NCI-H1930 (cell line): Measurements from ENCODE around the gene GNPAT.
"Not testable (repeated sequence)": the region's sequence is repeated elsewhere in the genome, so short reads cannot be mapped to it uniquely, and the experiment has no call there.

Experiments used
- DNase-seq, 2 experiments: peaks; one replicate each; lab custom pipeline; 2025; lab: John Stamatoyannopoulos, UW

The GNPAT gene

DNA sequence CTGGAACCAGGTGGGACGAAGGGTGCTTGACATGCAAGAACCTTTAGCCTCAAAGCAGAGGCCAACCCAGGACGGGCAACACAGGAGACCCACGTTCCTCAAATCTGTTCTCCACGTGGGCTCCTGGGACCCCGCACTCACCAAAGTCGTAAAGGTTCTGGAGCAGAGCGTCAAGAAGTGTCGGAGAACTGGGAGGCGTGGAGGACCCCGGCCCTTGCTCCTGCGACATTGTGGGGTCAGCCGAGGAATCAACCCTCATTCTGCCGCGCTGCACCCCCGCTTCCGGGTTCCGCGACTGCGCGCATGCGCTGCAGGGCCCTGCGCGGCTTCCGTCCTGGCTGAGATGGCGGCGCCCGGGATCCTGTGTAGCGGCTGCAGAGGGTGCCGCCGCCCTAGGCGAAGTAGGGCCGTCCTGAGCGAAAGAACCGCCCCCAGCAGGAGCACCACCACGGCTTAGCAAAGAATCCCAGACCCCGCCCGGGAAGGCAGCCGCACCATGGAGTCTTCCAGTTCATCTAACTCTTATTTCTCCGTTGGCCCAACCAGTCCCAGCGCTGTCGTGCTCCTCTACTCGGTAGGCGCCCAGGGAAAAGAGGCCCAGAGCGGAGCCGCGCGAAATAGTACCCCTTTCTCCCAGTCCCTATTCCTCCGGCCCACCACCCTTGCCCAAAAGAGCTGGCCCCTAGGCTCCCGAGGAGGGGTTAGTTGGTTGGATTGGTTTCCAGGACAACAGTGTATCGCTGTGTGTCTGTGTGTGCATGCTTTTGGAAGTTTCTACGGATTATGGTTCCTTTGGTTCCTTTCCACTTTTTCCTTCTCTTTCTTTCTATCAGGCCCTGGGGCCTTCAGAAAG is at the start of gene GNPAT:
Gene GNPAT (plus strand): TSS at position 330 of the 853 bp plus-strand sequence. CDS start 167 bp downstream, at position 497.
- peak; percentile 71 to 85 for DNase-seq

GRCh38 chr1:231192620-231193163 is 48.3 kb upstream of the GNPAT start:
- DNase-seq: no peak

- DNase-seq: no peak
Measured at GRCh38 chr1:231193710-231194340, 47.2 kb upstream of the GNPAT start.

DNA sequence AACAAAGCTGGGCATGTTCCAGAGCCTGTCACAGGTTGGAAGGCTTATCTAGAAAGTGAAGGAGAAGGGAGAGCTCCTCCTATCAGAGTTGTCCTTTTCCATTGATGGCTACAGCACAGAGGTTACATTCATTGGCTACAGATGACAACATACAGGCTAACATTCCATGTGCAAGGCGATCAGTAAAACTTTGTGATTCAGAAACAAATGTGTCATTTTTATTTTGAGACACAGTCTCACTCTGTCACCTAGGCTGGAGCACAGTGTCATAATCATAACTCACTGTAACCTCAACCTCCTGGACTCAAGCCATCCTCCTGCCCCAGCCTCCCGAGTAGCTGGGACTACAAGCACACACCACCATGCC is 46.6 kb upstream of the GNPAT start:
- DNase-seq: no peak

DNA sequence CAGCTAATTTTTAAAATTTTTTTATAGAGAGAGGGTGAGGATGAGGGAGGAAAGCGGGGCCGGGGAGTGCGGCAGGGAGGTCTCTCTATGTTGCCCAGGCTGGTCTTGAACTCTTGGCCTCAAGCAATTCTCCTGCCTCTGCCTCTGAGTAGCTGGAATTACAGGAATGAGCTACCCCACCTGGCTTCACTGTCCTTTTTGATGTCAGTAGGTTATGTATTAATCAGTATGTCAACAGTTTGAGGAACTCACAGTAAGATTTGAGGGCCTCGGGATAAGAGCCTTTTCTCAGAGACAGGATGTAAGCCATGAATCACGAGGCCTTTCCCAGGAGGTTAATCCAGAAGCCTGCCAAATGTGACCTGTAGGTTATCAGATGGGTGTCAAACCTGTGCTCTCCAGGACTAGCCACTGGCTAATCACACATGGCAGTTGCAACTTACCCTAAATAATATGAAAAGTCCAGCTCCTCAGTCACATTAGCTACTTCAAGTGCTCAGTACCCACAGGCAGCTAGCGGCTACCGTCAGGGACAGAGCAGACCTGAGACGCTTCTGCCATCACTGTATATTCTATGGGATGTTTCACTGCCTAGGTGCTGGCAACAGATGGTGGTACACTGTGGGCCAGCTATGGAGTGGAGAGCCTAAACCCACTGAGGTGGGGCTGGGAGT is 46.0 kb upstream of the GNPAT start:
- DNase-seq: no peak

DNA sequence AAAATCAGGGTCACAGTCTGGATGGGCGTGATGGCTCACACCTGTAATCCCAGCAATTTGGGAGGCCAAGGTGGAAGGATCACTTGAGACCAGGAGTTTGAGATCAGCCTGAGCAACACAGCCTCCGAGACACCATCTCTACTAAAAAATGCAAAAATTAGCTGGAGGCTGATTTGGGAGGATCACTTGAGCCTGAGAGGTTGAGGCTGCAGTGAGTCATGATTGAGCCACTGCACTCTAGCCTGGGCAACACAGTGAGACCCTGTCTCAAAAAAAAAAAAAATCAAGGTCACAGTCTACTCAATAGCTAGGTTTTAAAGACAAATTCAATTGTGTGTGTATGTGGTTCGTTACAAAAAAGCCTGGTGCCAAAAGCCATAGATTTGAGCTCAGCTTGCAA is 44.7 kb upstream of the GNPAT start:
- no peak for DNase-seq

DNA sequence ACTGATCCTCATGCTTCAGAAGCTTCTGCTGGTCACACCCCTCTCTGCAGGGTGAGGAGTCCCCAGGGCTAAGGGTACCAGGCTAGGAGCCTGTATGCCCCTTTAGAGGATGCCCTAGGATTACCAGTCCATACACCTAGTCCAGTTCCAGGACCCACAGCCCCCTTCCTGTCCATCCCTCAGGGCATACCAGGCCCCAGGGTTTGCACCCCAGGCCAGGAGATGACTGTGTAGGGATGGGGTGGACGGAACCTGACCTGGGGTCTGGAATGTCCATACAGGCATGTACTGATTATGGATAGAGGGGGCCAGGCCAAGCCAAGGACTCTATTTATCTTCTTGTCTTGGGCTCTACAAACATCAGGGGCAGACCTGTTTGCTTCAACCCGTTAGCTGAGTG is 44.3 kb upstream of the GNPAT start:
- DNase-seq: no peak

DNA sequence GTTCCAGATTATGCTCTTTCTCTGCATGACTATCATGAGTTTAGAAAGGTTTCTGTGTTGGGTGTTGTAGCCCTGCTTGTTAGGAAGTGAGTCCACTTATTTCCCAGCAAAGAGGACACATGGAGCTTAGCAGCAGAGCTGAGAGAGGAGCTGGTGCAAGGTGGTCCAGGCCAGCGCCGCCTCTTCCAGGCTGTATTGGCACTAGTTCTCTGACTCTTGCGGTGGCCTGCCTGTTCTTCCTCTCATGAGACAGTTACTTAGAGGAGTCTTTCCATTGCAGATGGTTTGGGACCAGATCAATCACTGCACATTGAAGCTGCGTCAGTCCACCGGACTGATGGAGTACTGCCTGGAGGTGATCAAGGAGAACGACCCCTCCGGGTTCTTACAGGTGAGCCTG is 41.1 kb upstream of the GNPAT start:
- no peak for DNase-seq

GRCh38 chr1:231200388-231201031 is 40.5 kb upstream of the GNPAT start:
- no peak for DNase-seq

GRCh38 chr1:231201375-231201978 is 39.5 kb upstream of the GNPAT start:
- DNase-seq: no peak

- no peak for DNase-seq
Measured at GRCh38 chr1:231201979-231202633, 38.9 kb upstream of the GNPAT start.

DNA sequence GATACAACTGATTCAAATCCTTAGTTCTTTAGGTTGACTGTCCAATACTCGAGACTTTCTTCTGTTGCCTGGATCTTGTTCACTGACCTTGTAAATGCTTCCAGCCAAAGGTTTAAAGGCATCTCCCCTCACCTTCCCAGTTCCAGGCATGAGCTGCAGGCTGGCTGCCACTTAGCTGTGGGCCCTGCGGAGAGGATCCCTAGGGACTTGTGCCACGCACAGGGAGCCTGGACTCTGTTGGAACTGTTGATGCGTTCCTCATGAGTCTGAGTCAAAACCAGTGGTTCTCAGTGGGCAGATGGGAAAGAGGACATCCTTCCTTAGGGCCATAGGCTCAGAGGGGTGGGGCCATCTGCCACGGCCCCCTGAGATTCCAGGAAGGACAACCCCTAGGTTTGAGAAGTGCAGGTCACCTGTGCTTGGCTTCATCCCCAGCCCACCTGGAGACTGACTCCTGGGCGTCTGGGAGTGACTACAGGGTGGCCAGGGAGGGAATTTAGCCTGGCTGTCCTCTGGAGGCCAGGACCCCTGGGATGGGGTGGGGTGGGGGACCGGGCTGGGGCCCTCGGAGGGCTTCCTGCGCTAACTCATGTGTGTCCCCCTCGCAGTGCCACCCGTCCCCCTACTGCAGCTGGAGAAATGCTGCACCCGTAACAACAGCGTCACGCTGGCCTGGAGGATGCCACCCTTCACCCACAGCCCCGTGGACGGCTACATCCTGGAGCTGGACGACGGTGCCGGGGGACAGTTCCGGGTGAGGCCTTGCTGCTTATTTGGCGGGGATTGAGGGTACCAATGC is 37.6 kb upstream of the GNPAT start:
- DNase-seq: no peak

DNA sequence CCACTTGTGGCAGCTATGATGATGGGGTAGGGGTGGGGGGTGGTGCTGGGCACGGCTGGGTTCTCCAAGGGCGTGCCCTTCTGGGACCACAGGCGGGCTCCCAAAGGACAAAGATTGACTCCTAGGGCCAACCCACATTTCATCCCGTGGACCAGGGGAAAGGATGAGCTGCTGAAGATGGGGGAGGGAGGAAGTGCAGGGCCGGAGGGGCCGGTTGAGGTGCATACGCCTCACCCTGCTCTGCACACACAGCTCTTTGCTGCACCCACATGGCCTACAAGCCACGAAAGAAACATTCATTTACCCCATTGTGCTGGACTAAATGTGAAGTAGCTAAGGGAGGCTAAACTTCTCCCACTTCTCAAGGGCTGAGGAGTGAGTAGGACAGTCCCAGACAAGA is 34.2 kb upstream of the GNPAT start:
- DNase-seq: no peak

- no peak for DNase-seq
Measured at GRCh38 chr1:231207437-231207836, 33.6 kb upstream of the GNPAT start.

DNA sequence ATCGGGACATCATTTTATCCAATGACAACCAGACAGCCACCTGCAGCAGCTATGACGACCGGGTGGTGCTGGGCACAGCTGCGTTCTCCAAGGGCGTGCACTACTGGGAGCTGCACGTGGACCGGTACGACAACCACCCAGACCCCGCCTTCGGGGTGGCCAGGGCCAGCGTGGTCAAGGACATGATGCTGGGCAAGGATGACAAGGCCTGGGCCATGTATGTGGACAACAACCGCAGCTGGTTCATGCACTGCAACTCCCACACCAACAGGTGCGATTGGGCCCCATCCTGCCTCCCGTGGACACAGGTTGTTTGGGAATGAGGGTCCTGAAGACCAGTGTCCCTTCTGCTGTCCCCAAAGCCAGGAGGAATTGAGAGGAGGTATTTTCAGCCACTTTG is 32.0 kb upstream of the GNPAT start:
- no peak for DNase-seq

- DNase-seq: no peak
Measured at GRCh38 chr1:231209531-231209930, 31.5 kb upstream of the GNPAT start.

- DNase-seq: no peak
Measured at GRCh38 chr1:231210126-231210525, 30.9 kb upstream of the GNPAT start.

DNA sequence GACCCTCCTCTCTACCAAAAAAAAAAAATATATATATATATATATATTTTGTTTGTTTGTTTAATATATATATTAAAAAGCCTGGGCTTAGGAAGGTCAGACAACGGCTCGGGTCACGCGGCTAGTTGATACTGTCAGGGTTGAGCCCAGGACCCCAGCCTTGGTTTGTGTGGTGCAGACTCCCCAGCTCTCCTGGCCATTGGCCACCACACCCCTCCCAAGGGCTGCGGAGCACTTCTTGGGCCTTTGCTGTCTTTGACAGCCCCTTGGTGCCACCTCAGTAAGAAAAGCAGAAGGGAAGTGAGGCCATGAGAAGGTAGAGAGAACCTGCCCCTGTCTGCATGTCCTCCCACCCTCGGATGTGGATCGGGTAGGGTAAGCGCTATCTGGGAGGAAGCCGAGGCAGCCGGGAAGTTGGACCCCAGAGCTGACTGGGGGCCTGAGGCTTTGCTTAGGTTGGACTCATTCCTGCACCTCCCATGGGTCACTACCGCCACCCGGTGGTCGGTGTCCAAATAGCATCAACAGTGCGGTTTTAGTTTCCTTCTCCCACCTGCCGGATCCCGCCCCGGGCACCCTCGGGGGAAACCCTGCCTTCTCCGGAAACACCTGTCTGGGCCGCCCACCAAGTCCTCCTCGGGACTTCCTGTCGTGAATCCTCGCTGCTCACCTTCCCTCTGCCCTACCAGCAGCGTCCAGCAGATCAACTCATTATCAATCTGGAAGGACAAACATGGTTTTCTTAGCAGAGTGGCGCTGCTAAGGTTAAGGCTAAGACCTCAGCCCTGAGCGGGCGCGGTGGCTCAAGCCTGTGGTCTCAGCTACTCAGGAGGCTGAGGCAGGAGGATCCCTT is 29.8 kb upstream of the GNPAT start:
- peak; percentile 59 to 72 for DNase-seq

DNA sequence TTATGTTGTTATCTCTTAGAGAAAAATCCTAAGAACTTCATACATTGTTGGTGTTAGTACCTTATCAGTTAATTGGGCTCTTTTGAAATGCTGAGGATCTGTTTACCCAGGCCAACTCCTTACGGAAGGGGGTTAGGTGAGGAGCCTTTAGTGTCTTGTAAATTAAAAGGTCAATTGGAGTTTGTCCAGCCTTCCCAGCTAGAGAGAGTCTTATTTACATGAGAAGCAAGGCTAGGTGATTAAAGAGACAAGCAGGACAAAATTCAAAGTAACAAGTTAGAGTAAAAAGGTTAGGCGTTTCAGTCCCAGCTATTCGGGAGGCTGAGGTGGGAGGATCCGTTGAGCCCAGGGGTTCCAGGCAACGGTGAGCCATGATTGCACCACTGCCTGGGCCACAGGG is 28.7 kb upstream of the GNPAT start:
- not testable (repeated sequence) for DNase-seq
